K562 (cell line): ENCODE data around the gene ZNF335. TPM values are rescaled to one million over a fixed set of nuclear protein-coding genes. Genes with fewer than 3 reads are reported as not detected.

Experiments used
- CCNT2 ChIP-seq: IDR thresholded peaks from 2 replicates; pipeline ENCODE4 v1.6.1; 2011; ENCODE audit warnings: borderline replicate concordance, low read depth, mild to moderate bottlenecking, moderate library complexity, mixed read lengths, low read length; ENCODE audit not compliant: insufficient read length; ENCODE audit errors: extremely low read depth
- PURB ChIP-seq: sonication (generic); formaldehyde crosslinking; IDR thresholded peaks from 2 replicates; pipeline ENCODE4 v1.9.0; 2021; ENCODE audit warnings: low read depth, mild to moderate bottlenecking, missing genetic modification reagents
- REST ChIP-seq, 2 experiments: fragments of 450-650 bp; formaldehyde crosslinking in 1 of 2; IDR thresholded peaks; 2 replicates each; pipeline versions ENCODE4 v1.4.0 to v1.6.1; 2014 to 2020; ENCODE audit warnings: mild to moderate bottlenecking in 2 of 2, borderline replicate concordance in 1 of 2, low read depth in 1 of 2
- THAP12 ChIP-seq: fragments of 250-450 bp; sonication (Bioruptor Pico); IDR thresholded peaks from 2 replicates; pipeline ENCODE4 v1.9.0; 2021; ENCODE audit warnings: mild to moderate bottlenecking, inconsistent platforms
- polyA plus RNA-seq, 8 experiments: library from polyadenylated mRNA; depleted of rRNA in 4 of 8; stranded (reverse) in 5 of 8; unstranded in 3 of 8; fragments of >200 nt; fragmentation: Nextera tagmentation in 2 of 8; fragmentation: Illumina TruSeq in 1 of 8; extraction: Ambion mirVana in 2 of 8; extraction: Trizol in 1 of 8; gene quantifications; 2 replicates each; pipeline versions ENCODE4 v1.2.1 to v1.2.3, GENCODE V29; 2011 to 2014; ENCODE audit warnings: inconsistent platforms in 1 of 8, missing spikeins in 1 of 8
- total RNA-seq, 7 experiments: library from RNA; depleted of rRNA in 6 of 7; stranded (reverse); fragments of >200 nt in 6 of 7; fragmentation: Illumina TruSeq in 2 of 7; extraction: Trizol in 2 of 7; gene quantifications; 2 replicates each; pipeline versions ENCODE4 v1.2.1 to v1.2.3, GENCODE V29; 2011 to 2021; ENCODE audit warnings: low replicate concordance in 1 of 7
- TF ChIP-seq, protein P1 (sequence below): fragments of 250-450 bp; sonication (Bioruptor Pico); IDR thresholded peaks from 2 replicates; pipeline ENCODE4 v1.5.0; 2021; ENCODE audit warnings: mild to moderate bottlenecking, moderate library complexity
- TF ChIP-seq, protein P2 (sequence below): sonication (generic); formaldehyde crosslinking; IDR thresholded peaks from 2 replicates; pipeline ENCODE4 v1.8.0; 2022; ENCODE audit warnings: missing genetic modification reagents, mild to moderate bottlenecking, moderate library complexity, borderline replicate concordance

Gene ZNF335
- total and polyA plus RNA-seq, 9 of the 15 experiments (the other 6 are each of a cell fraction or from before 2014, with no cell fraction given): 0.39 to 16.0 (median 7.6) TPM

GRCh38 chr20:45971675-45972499 is at the start of gene ZNF335 (continued):
- no peak for TF ChIP-seq THAP12
- TF ChIP-seq, protein P1, sequence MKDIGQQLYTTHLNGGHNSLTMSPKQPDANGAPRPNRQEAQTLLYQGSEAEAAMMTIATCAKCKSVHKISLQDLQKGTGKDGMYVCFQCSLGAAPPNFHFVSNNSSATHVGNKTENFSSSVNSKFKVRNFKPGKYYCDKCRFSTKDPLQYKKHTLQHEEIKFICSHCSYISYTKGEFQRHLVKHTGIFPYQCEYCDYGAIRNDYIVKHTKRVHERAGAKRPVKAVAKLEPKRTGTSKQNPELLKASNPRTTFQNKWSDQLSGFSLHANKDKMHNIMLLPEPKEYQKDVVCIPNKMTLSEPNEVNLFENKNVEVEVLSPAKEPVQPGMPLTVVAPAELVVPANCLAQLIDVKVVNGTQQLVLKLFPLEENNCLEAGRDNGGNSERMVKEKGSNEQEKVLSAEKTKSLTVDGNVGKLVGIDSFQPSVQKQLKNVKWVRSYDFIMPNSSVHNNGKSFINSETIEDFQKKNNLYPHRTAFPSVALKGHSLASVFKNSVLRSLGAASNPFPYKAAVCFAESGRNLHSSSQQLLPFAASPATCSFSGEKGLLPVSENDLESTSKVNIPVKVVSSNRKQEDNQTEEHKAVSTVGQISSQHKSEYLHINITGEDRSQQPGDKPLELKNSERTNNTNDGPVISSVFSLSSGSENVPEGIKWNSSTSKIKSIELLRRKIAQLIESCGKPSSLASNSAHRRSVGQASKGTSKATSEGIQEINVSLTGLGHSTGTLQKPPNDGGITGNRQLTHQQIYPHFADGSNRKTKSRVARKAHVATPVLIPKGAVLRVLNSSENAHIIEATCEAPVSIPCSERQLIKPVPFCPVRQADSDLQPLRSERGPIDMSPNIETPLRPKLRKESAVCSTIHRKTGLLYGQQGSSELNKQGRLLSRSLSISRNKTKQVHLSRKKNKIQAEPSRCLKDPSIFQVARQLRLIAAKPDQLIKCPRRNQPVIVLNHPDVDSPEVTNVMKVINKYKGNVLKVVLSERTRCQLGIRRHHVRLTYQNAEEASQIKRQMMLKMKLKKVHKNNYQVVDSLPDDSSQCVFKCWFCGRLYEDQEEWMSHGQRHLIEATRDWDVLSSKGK (CRISPR knock-in tag): no peak; the same call in 1 of the 2 replicates
- no peak for TF ChIP-seq PURB (CRISPR knock-in tag)
- TF ChIP-seq REST (IDR thresholded peaks at IDR 0.05; ENCODE audit: borderline replicate concordance): no peak
- peak; percentile 72 for TF ChIP-seq REST (CRISPR knock-in tag; IDR thresholded peaks at IDR 0.05; ENCODE audit: low read depth)
- TF ChIP-seq, protein P2, sequence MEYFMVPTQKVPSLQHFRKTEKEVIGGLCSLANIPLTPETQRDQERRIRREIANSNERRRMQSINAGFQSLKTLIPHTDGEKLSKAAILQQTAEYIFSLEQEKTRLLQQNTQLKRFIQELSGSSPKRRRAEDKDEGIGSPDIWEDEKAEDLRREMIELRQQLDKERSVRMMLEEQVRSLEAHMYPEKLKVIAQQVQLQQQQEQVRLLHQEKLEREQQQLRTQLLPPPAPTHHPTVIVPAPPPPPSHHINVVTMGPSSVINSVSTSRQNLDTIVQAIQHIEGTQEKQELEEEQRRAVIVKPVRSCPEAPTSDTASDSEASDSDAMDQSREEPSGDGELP (CRISPR knock-in tag): peak; percentile 75; the same call in 1 of the 2 replicates
- TF ChIP-seq CCNT2: peak; percentile 80
